Esophagus muscularis mucosa (tissue), 4 donors: ENCODE measurements around the gene MRPL19. TPM values are rescaled to one million over a fixed set of nuclear protein-coding genes. Genes with fewer than 3 reads are reported as not detected.

ENCODE experiments used
- DNase-seq: peaks from one replicate; pipeline ENCODE4 v3.0.0-alpha.2; 2017; ENCODE audit errors: extremely low spot score
- H3K27ac ChIP-seq, 4 donors: fragments of 200-600 bp; sonication (generic); replicated peaks in 1 of 4; 1 replicate in 3 of 4; 2 replicates in 1 of 4; pipeline ENCODE4 v1.5.1; 2016 to 2019; ENCODE audit warnings: mild to moderate bottlenecking in 1 of 4
- H3K27me3 ChIP-seq, 4 donors: fragments of 200-600 bp; sonication (generic); one replicate each; pipeline versions ENCODE4 v1.5.1 to v1.6.0; 2016 to 2019
- H3K36me3 ChIP-seq, 4 donors: fragments of 200-600 bp; sonication (generic); one replicate each; pipeline ENCODE4 v1.5.1; 2016 to 2019
- H3K4me1 ChIP-seq, 4 donors: fragments of 200-600 bp; sonication (generic); one replicate each; pipeline ENCODE4 v1.5.1; 2016 to 2019
- H3K4me3 ChIP-seq, 4 donors: fragments of 200-600 bp; sonication (generic); 1 replicate in 2 of 4; 2 replicates in 2 of 4; pipeline ENCODE4 v1.5.1; 2016 to 2019; ENCODE audit warnings: mild to moderate bottlenecking in 4 of 4, moderate library complexity in 1 of 4
- H3K9me3 ChIP-seq, 4 donors: fragments of 200-600 bp; sonication (generic); 1 replicate in 3 of 4; 2 replicates in 1 of 4; pipeline ENCODE4 v1.5.1; 2016 to 2019
- EP300 ChIP-seq: sonication (generic); formaldehyde crosslinking; IDR thresholded peaks from one replicate; pipeline ENCODE4 v1.6.1; 2017; ENCODE audit warnings: antibody characterized with exemption
- POLR2A ChIP-seq: fragments of 450-650 bp; IDR thresholded peaks from one replicate; pipeline ENCODE4 v1.6.1; 2017; ENCODE audit warnings: antibody characterized with exemption, moderate library complexity, mild to moderate bottlenecking, low read depth
- POLR2AphosphoS5 ChIP-seq, 2 donors: sonication (generic); formaldehyde crosslinking; IDR thresholded peaks; one replicate each; pipeline ENCODE4 v1.6.1; 2017; ENCODE audit warnings: antibody characterized with exemption in 2 of 2
- whole genome bisulfite sequencing: methylation state at CpG from one replicate; pipeline ENCODE4 v1.1.5; 2018; 5-methylcytosine and 5-hydroxymethylcytosine counted together
- intact Hi-C: fragments of 100-400 bp; cut with DNase I; formaldehyde crosslinking; loops from one replicate; pipeline ENCODE4 v1.15.1; 2023
- total RNA-seq, 4 donors: library from RNA; depleted of rRNA; stranded (reverse); fragments of >200 nt; gene quantifications; one replicate each; pipeline versions ENCODE4 v1.1.0 to v1.2.1, GENCODE V29; 2016
- TF ChIP-seq, protein P1 (sequence below), 3 experiments: fragments of 200-600 bp in 2 of 3; fragments of 450-650 bp in 1 of 3; sonication (generic) in 2 of 3; IDR thresholded peaks; one replicate each; pipeline ENCODE4 v1.5.1; 2017 to 2019; ENCODE audit warnings: antibody characterized with exemption in 3 of 3, mild to moderate bottlenecking in 2 of 3, moderate library complexity in 1 of 3

Gene MRPL19
- total RNA-seq, 4 donors from 2014 or later: 24.5 to 40.5 (median 31.4) TPM

DNA sequence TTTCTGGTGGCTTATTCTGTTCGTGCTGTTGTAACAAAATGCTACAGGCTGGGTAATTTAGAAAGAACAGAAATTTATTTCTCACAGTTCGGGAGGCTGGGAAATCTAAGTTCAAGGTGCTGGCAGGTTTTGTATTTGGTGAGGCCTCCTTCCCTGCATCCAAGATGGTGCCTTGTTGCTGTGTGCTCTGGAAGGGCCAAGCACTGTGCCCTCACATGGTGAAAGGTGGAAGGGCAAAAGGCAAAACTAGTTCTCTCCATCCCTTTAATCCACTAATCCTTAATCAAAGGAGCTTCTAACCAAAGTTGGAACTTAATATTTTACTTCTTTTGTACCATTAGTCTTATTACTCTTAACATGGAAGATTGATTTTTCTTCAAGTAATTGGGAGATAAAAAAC is 7.4 kb downstream of the MRPL19 start:
- Histone ChIP-seq H3K27ac (no peak overlapping the region), H3K36me3 (peaks cover 36 to 91% (median 74%) of the 10 kb centered on the region in 4 donors), H3K4me1 (peaks cover 0 to 8% (median 3%) of the 10 kb centered on the region in 4 donors), H3K9me3 (peaks cover 0 to 3% (median 0%) of the 10 kb centered on the region in 4 donors), H3K4me3 (no peak overlapping the region), H3K27me3 (no peaks in the 10 kb centered on the region)
- WGBS: 100% methylated on average over 2 of the region's 2 CpGs
- DNase-seq: no peak
- intact Hi-C loops: no loop called here
- TF ChIP-seq, protein P1, sequence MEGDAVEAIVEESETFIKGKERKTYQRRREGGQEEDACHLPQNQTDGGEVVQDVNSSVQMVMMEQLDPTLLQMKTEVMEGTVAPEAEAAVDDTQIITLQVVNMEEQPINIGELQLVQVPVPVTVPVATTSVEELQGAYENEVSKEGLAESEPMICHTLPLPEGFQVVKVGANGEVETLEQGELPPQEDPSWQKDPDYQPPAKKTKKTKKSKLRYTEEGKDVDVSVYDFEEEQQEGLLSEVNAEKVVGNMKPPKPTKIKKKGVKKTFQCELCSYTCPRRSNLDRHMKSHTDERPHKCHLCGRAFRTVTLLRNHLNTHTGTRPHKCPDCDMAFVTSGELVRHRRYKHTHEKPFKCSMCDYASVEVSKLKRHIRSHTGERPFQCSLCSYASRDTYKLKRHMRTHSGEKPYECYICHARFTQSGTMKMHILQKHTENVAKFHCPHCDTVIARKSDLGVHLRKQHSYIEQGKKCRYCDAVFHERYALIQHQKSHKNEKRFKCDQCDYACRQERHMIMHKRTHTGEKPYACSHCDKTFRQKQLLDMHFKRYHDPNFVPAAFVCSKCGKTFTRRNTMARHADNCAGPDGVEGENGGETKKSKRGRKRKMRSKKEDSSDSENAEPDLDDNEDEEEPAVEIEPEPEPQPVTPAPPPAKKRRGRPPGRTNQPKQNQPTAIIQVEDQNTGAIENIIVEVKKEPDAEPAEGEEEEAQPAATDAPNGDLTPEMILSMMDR (IDR thresholded peaks at IDR 0.05): no peak
- TF ChIP-seq EP300: no peak
- no peak for TF ChIP-seq POLR2A
- no peak for TF ChIP-seq POLR2AphosphoS5 (IDR thresholded peaks at IDR 0.05)

DNA sequence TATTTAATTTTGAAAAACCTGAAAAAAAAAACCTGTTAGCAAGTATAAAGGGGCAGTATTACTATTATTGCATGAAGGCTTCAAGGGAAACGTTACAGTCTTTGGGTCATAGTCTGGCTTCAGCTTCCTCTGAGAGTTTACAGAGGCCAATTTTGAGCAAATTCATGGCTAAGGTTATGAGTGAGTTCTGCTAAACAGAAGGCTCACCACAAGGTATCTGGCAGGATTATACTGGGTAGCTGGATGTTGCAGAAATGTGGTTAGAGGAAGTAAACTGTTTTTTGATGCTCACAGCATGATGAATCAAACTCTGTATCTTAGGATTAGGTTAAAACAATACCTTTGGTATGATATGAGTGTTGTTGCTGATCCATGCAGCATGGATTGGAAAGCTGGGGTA is 9.3 kb downstream of the MRPL19 start:
- H3K9me3 ChIP-seq: peaks cover 0 to 9% (median 0%) of the 10 kb centered on the region in 4 donors
- WGBS: 81% methylated on average over 1 of the region's 1 CpG

DNA sequence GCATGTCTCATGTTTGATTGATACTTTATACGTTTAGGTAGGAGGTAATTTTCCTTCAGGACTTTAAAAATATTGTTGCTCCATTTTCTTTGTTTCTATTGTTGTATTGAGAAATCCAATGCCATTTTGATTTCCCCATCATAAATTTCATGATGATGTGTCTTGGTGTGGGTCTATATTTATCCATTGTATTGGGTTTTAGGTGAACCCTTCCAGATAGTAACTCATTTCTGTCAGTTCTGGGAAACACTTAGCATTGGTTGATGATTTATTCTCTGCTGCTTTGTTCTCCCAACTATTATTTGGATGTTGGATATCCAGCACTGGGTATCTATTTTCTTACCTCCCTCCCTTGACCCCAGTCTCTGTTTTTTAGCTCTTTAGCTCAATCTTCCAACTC is 10.0 kb downstream of the MRPL19 start:
- 77% methylated on average over 1 of the region's 1 CpG for WGBS
- TF ChIP-seq, protein P1 (IDR thresholded peaks at IDR 0.05): no peak
- TF ChIP-seq POLR2AphosphoS5 (IDR thresholded peaks at IDR 0.05): no peak
- TF ChIP-seq EP300: no peak
- TF ChIP-seq POLR2A: no peak
- no peaks in the 10 kb centered on the region for H3K27me3 ChIP-seq
- H3K27ac ChIP-seq: no peak overlapping the region
- intact Hi-C loops: no loop called here
- no peak for DNase-seq
- peaks cover 0 to 9% (median 0%) of the 10 kb centered on the region in 4 donors for H3K9me3 ChIP-seq
- H3K4me1 ChIP-seq: no peaks in the 10 kb centered on the region
- peaks cover 32 to 93% (median 69%) of the 10 kb centered on the region in 4 donors for H3K36me3 ChIP-seq
- H3K4me3 ChIP-seq: no peak overlapping the region

More for the DNA sequence above, 9.3 kb downstream of the MRPL19 start:
- Histone ChIP-seq H3K4me3 (no peak overlapping the region), H3K27ac (no peak overlapping the region), H3K36me3 (peaks cover 35 to 93% (median 70%) of the 10 kb centered on the region in 4 donors), H3K4me1 (peaks cover 0 to 3% (median 0%) of the 10 kb centered on the region in 4 donors), H3K27me3 (no peaks in the 10 kb centered on the region)
- DNase-seq: no peak
- intact Hi-C loops: no loop called here
- TF ChIP-seq POLR2AphosphoS5 (IDR thresholded peaks at IDR 0.05): no peak
- TF ChIP-seq POLR2A: no peak
- TF ChIP-seq, protein P1 (IDR thresholded peaks at IDR 0.05): no peak
- TF ChIP-seq EP300: no peak

DNA sequence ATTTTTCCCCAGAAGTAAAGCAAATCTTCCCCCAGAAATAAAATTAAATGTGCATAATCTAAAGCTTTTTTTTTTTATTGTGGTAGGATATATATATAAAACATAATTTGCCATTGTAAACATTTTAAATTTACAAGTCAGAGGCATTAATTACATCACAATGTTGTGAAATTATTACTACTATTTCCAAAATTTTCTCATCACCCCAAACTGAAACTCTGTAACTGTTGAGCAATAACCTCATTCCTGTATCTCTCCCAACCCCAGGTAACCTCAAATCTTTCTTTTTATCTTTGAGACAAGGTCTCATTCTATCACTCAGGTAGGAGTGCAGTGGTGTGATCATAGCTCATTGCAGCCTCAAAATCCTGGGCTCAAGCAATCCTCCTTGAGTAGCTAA is 11.2 kb downstream of the MRPL19 start:
- peaks cover 0 to 9% (median 0%) of the 10 kb centered on the region in 4 donors for H3K9me3 ChIP-seq
- H3K4me3 ChIP-seq: no peak overlapping the region
- DNase-seq: no peak
- H3K36me3 ChIP-seq: peaks cover 27 to 89% (median 62%) of the 10 kb centered on the region in 4 donors
- no peaks in the 10 kb centered on the region for H3K27me3 ChIP-seq
- TF ChIP-seq POLR2A: no peak
- TF ChIP-seq, protein P1 (IDR thresholded peaks at IDR 0.05): no peak
- no peak for TF ChIP-seq EP300
- TF ChIP-seq POLR2AphosphoS5 (IDR thresholded peaks at IDR 0.05): no peak
- intact Hi-C loops: no loop called here
- H3K27ac ChIP-seq: no peak overlapping the region
- no peaks in the 10 kb centered on the region for H3K4me1 ChIP-seq

DNA sequence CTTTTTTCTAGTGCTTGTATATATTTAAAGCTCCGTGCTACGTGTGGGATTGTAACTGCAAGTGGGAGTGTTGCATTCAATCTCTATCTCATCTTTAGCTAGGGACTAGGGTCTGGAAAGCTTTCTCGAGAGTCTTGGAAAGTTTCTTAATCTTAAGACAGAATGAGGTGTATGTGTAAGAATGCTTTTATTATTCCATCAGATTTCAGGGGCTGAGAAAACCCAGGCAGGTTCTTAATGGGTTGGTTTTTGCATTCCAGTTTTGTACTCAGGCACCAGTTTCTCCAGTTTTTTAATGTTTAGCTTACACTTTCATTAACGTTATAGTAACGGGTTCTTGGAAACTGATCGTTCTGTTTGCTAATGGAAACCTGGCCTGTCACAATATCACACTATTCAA is 20.3 kb downstream of the MRPL19 start:
- no peaks in the 10 kb centered on the region for H3K9me3 ChIP-seq
- no peak for TF ChIP-seq EP300
- no peak overlapping the region for H3K27ac ChIP-seq
- H3K4me1 ChIP-seq: no peaks in the 10 kb centered on the region
- intact Hi-C loops: no loop called here
- peaks cover 6 to 65% (median 33%) of the 10 kb centered on the region in 4 donors for H3K36me3 ChIP-seq
- 69% methylated on average over 6 of the region's 6 CpGs for WGBS
- no peak overlapping the region for H3K4me3 ChIP-seq
- no peak for DNase-seq
- H3K27me3 ChIP-seq: no peaks in the 10 kb centered on the region
